ENCODE results near the gene ASPN.

Gene ASPN

DNA sequence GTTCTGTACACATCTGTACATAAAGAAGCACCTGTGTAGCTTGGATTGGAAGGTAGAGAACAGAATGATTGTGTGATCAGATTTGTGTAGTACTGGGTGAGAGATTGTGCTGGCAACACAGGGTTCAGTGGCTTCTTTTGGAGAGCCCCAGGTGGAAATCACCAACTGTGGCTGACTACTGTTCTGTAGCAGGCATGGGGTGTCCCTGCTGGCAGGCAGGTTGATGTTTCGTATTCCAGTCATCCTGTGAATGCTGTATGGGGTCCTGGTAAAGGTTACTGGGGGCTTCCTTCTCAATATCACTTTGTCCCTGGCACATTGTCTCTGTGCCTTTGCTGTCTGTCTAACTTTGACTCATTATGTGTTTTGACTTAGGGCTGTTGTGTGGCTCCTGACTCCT, 5.3 kb downstream of the ASPN start:
- DNase-seq (ENCODE audit: low read depth in 2 of 3, low spot score in 2 of 3), result no peak

DNA sequence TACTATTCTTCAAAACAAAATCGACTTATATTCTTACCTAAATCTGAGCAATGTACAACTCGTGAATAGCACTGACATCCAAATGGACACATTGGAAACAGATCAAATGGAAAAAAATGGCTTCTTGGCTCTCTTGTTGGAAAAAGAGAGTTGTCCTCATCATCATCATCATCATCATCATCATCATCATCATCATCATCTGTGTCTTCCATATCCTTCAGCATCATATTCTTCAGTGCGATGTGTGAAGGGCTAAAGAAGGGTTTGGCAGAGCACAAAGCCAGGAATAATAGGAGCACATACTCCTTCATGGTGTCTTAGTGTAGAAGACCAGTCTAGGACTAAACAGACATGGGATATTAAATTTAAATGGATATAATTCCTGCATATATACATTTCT, 7.7 kb downstream of the ASPN start:
- DNase-seq (ENCODE audit: low read depth in 2 of 3, low spot score in 2 of 3), result no peak

DNA sequence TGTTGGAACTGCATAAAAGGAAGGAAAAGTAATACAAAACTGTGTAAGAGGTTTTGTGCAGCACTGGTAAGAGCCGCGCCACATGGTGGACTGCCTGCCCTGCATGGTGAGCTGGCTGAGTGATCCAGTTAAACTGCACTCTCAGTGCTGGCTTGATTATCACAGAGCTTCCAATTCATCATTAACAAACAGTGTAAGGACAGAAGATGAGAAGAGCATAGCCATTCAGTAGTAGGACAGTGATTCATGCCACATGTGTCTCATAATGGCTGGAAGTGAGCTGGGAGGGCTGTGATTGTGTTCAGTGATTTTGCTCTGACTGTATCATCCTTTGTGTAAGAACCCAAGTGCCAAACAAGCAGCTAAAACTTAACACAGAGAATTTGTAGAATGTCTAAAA, 14.1 kb downstream of the ASPN start:
- DNase-seq (ENCODE audit: low read depth in 2 of 3, low spot score in 2 of 3), result no peak

DNA sequence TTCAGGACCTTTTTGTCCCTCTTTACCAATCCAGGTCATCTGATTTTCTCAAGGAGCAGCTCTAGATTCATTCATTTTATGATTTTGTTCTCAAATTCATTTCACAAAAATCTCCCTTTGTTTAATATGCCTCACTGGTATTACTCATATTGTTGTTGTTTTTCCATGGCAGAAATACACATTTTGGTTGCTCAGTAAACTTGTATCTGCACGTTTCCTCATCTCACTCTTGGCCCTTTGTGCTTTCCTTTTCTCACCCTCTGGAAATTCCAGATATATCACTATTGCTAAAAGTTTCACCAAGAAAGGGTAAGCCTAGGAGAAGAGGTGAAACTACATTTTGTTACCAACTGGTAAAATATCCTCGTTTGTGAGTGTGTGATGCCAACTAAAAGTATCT, 14.8 kb downstream of the ASPN start:
- DNase-seq (ENCODE audit: low read depth in 2 of 3, low spot score in 2 of 3), result no peak

DNA sequence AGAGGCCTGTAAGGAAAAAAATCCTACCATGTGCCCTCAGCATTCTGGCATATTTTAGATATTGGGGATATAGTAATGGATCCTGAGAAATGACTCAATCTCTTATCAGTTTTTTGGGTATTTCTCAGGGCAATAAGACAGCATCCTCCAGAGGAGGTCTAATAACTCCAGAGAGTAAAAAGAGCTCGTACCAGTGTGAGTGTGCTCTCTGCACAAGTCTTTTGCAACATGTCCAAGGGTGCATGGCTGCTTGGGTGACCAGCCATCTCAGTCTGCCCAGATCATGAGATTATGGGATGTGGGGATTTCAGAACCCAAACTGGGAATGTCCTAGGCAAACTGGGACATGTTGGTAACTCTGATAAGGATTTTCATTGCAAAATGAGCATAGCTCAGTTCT, 15.3 kb downstream of the ASPN start:
- DNase-seq (ENCODE audit: low read depth in 2 of 3, low spot score in 2 of 3), result no peak

DNA sequence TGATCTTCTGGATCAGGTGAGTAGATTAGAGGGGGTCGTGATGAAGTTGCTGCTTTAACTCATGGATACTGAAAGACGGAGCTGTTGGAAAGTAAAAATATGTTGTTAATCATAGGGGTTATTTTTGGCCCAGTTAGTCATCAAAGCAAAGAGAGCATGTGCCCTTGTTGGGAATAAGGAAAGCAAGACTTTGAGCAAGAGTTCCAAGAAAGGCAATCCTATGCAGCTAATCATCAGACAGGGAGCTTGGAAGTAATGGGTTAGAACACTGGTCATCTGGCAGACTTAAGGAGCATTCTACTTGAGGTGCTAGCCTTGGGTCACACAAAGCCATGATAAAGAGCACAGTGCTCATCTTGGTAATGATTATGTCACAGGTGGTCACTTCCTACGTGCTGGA, 18.3 kb downstream of the ASPN start:
- DNase-seq (ENCODE audit: low read depth in 2 of 3, low spot score in 2 of 3), result no peak

DNA sequence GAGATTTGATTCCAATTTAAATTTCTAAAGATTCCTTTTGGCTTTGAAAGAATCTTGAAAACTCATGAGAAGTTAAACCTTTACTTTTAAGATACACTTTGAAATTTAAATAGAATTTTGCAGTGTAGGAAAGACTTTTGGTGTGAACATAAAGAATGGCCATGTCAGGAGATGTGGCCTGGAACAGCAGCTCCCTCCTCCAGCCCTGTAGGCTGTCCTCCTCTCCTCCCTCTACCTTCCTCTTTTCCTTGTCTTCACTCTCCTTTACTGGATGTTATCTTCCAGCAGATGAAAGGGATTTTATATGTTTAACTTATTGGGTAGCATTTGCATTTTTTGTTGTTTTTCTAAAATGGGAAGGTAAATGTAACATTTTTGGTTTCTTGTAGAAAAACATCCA, 18.9 kb downstream of the ASPN start:
- DNase-seq (ENCODE audit: low read depth in 2 of 3, low spot score in 2 of 3), result no peak

DNA sequence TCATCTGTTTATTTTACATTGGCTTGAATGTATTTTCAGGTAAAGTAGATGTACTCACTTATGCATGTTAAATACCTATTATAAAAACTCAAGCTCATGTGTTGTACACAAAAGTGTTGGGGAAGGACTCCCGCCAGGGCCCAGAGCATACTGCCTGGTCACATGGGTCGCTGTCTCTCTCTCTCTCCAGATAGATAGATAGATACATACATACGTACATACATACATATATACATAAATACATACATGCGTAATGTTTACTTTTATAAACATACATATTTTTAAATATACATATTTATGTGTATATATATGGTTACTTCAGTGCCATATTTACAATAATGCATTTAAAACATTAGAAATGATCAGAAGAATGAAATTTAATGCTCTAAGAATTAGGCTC, 24.7 kb downstream of the ASPN start:
- DNase-seq (ENCODE audit: low read depth in 2 of 3, low spot score in 2 of 3), result no peak

DNA sequence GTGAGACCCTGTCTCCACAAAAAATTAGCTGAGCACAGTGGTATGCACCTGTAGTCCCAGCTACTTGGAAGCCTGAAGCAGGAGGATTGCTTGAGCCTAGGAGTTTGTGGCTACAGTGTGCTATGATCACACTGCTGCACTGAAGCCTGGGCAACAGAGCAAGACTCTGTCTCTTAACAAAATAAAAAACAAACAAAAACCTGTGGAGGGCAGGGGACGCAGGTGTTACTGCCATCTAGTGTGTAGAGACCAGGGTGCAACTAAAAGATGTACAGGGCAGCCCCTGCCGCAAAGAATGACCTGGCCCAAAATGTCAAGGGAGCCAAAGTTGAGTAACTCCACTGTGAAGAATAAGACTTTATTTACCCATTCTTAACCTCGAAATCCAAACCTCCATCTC, 27.1 kb downstream of the ASPN start:
- DNase-seq (ENCODE audit: low read depth in 2 of 3, low spot score in 2 of 3), result no peak

DNA sequence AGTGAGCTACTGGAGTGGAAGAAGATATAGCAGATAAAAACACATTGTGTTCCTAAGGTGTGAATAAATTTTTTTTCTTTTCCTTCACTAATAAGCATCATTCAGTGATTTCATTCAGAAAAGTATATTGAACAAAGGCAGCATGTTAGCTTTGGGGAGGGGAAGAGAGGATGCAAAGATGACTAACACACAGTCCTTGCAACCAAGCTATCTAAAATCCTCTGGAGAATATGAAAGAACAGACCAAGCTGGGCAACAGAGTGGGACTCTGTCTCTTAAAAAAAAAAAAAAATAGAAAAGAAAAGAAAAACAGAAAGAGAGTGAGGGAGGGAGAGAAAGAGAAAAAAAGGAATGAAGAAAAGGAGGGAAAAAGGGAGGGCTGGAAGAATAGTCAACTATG, 35.8 kb downstream of the ASPN start:
- no peak for DNase-seq (ENCODE audit: low read depth in 2 of 3, low spot score in 2 of 3)

DNA sequence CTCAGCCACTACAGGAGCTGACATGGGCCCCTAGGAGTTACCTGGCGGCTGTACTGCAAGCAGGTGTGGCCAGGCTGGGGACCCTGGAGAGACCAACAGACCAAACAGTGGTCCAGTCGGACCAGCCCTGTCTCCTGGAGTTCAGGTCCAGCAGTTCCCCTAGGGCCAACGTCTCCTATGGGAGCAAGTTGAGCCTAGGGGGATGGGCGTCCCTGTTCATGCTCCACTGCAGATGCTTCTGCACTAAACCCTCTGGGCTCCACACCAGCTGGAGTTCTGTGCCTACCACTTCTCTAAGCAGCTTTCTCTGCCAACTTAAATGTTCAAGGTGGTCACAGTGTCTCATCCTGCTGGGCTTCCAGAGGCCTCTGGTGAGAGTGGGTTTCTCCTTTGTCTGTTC, 37.5 kb downstream of the ASPN start:
- DNase-seq (ENCODE audit: low read depth in 2 of 3, low spot score in 2 of 3), result no peak

DNA sequence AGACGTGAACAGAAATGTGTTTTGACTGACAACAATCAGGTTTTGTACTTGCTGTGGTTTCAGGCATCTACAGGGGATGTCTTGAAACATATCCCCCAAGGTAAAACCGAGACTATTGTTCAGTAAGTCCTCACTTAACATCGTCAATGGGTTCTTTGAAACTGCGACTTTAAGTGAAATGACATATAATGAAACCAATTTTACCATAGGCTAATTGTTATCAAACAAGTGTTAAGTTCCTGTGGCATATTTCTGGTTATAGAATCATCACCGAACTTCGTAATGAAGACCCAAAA, 41.6 kb downstream of the ASPN start:
- no peak for DNase-seq (ENCODE audit: low read depth in 2 of 3, low spot score in 2 of 3)

DNA sequence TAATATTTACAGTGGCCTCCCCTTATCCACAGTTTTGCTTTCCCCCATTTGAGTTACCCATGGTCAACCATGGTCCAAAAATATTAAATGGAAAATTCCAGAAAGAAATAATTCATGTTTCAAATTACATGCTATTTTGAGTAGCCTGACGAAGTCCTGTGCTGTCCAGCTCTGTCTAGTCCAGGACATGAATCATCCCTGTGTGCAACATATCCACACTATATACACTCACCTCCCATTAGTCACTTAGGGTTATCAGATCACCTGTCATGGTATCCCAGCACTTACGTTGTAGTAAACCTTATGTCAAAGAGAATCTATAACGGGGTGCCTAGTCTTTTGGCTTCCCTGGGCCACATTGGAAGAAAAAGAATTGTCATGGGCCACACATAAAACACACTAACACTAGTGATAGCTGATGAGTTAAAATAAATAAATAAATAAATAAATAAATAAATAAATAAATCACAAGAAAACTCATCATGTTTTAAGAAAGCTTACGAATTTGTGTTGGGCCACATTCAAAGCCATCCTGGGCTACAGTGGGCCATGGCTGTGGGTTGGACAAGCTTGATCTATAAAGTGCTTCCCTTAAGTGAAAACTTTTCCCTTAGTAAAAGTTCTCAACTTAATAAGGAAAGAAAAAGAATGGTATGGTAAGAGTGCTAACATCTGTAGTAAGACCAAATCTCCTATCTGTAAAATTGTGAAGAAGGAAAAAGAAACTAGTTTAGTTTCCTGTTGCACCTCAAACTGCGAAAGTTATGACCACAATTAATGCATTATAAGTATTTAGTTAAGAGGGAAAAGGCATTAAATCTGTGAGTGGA, 42.2 kb downstream of the ASPN start:
- no peak for DNase-seq (ENCODE audit: low read depth in 2 of 3, low spot score in 2 of 3)

DNA sequence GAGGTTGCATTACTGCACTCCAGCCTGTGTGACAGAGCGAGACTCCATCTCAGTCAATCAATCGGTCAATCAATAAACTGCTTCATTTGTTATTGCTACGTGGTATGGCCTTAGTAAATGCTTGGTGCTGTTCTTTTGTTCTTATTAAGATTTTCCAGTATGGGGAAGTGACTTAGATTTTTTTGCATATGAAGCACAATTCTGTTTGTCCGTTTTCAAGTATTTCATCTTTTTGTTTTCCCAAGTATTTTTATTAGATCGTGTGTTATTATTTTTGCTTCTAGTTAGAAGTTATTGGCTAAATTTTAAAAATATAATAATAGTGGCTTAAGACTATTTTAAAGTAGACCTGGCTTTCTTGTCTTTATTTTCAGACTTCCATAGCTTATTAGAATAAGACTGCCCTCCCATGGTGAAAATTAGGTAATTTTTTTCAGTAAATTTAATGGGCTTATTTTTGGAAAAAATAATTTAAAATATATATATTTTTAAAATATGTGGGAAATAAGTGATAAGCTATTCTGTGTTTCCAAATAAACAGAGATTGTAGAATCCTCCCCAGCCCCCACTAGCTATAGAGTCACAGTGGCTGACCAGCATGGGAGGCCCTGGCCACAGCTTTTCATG, 43.3 kb downstream of the ASPN start:
- no peak for DNase-seq (ENCODE audit: low read depth in 2 of 3, low spot score in 2 of 3)

DNA sequence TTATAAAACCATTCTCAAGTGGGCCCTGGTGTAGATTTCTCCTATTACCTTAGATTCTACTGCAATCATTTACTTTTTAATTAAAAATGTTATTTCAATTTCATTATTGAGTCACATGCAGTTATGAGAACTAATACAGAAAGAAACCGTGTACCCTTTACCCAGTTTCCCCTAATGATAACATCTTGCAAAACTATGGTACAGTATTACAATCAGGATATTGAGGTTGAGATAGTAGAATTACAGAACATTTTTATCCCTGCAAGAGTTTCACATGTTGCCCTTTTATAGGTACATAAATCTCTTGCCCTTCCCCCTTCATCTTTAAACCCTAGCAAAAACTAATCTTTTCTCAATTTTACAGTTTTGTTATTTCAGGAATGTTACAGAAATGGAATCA, 47.0 kb downstream of the ASPN start:
- DNase-seq (ENCODE audit: low read depth in 2 of 3, low spot score in 2 of 3), result no peak

DNA sequence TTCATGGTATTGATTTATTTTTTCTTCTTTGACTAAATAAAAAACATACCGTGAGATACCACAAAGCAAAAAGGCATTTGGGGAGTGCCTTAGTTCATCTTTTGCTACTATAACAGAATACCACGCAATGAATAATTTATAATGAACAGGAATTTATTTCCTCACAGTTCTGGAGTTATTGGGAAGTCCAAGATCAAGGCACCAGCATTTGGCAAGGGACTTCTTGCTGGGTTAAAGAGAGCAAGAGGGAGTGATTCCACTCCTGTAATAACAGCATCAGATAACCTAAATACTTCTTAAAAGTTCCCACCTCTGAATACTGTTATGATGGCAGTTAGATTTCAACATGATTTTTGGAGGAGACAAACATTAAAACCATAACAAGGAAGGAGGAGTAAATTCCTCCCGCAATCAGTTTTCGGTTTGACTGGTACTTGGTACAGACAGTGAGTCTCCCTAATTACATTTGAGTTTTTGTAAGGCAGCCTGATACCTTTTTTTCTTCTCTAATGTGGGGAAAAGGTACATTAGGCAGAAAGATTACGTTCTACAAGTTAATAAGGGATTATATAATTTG, 49.2 kb downstream of the ASPN start:
- DNase-seq (ENCODE audit: low read depth in 2 of 3, low spot score in 2 of 3), result no peak

DNA sequence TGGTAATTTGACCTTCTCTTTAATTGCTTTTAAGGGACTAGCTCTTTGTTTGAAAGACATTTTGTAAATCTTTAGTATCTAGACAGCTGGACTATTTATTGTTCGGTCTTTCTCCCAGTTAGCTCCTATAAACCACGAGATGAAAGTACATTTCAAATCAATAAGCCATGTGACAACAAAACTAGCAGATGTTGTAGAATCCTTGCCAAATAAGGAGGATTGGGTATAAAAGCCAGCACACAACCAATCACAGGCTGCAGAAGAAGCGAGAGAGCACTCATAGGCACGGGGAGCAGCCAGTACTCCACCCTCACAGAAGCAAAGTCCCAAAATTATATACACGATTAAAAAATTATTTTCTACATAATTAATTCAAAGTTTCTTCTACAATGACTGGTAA, 50.0 kb downstream of the ASPN start:
- DNase-seq (ENCODE audit: low read depth in 2 of 3, low spot score in 2 of 3), result no peak

DNA sequence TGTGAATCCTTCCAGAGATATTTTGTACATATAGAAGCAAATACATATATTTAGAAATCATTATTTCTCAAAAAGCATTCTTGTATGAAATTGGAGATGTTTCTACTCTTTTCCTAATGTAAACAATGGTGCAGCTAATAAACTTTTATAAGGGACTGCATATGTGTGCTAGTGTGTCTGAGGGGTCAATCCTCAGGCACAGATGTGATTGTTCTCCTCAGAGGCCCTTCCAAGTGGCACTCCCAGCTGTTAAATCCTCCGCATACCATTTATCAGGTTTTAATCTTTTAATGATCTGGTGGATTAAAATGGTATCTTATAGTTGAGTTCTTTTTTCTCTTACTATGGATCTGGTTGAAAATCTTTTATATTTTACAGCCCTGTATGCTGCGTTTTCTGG, 52.5 kb downstream of the ASPN start:
- DNase-seq (ENCODE audit: low read depth in 2 of 3, low spot score in 2 of 3), result no peak

DNA sequence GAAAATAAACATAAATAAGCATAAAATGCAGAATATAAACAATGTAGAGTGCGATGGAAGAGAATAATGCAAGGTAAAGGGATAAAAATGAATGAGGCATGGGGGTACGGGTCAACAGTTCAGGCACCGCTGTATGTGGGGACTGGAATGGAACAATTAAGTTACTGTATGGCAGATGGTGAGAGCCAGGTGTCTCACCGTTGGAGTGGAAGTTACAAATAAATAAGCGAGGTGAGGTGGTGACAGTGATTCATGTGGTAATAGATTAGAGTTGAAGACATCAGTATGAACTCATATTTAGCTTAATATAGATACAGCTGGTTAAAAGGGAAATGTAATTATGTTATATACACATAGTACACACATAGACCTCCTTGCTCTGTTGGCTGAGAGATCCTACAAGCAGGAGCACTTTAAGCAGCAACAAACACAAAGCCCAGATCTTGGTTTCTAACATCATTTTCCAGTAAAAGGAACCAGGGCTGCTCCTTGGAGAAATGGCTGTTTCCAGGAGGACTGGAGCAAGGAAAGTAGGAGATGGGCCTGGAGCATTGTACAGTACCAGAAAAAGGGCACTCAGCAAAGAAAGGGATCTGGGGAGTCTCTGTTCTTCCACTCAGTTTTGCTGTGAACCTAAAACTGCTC, 55.7 kb downstream of the ASPN start:
- DNase-seq (ENCODE audit: low read depth in 2 of 3, low spot score in 2 of 3), result no peak

DNA sequence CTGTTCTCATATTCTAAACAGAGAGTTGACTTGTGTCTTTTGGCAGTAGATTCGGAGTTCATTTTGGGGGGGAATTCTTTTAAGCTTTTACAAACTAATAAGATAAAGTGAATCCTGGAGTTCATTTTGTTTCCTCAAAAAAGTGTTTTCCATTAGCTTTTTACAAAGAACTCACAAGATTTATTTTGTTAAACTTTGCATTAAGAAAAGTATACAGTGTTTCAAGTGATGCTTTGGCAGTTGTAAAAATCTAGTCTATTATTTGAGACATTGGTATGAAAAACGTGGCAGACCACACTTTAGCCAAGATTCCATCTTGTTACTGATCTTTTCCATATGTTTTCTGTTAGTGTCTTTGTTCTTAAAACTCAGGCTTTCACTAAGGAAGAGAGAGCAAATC, 56.8 kb downstream of the ASPN start:
- no peak for DNase-seq (ENCODE audit: low read depth in 2 of 3, low spot score in 2 of 3)

DNA sequence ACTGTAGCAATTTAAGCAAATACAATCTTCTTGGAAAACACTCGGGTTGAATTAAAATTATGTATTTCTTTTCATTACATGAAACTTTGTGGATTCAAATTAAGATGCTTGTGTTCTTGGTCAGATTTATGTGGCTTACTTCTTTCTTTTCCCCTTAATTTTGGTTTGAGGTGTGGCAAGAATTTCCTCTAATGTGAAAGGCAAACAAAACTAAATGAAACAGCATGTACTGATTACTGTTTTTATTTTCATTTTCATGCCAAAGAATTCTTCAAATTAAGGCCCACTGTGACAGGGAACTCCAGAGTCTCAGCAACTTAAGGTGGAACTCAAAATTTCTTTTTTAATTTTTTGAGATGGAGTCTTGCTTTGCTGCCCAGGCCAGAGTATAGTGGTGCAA, 58.0 kb downstream of the ASPN start, which contains the start of gene OMD:
Gene OMD (minus strand): TSS at position 132 of the 400 bp plus-strand sequence. CDS start 6,913 bp downstream, outside the sequence.
- no peak for DNase-seq (ENCODE audit: low read depth in 2 of 3, low spot score in 2 of 3)

DNA sequence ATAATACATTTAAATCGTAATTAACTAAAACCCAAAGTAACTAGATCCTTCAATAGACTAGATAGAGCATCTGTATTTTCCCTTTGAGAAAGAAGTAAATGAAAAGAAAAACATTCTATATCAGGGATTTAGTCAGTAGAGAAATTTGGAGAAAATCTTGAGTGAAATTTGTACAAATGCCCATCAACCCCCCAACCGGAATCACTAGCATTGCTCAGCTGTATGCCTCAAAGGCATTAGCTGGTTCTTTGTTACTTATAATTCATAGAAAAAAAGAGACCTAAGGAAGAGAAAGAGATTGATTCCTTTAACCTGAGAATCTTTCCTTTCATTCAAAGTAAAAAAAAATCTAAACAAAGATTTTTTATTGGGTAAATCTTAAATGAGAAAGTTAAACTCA, 58.7 kb downstream of the ASPN start:
- DNase-seq (ENCODE audit: low read depth in 2 of 3, low spot score in 2 of 3), result no peak
